ENCODE data around the gene ARG2.
A peak's percentile ranks its signal among the peaks of the same experiment; 100 is the strongest.

ARG2 gene

GRCh38 chr14:67668559-67668958 lies 48.8 kb downstream of the ARG2 start:
- H3K27ac ChIP-seq, result no peak overlapping the region
- TF ChIP-seq CTCF (conservative IDR thresholded peaks at IDR 0.05; ENCODE audit: low read depth), result no peak
- ChIA-PET CTCF (interaction anchor here (0.5 to 2.9 kb wide), 4 partner anchors 45 to 107 kb away, joined by 3 to 28 read pairs (median 4); partner anchors contain the start of gene ARG2), POLR2A (ENCODE audit: low non-redundant PET) (no interaction called here)
- DNase-seq (ENCODE audit: low spot score), result no peak

- no peak overlapping the region for H3K27ac ChIP-seq
- ChIA-PET CTCF (interaction anchor here (0.8 to 1.5 kb wide), 3 partner anchors 31 to 84 kb away, joined by 3 to 7 read pairs (median 4); no protein-coding TSS in a partner anchor), POLR2A (ENCODE audit: low non-redundant PET) (interaction anchor here (0.9 kb wide), 1 partner anchor 10 kb away, joined by 3 read pairs; no protein-coding TSS in a partner anchor)
- DNase-seq (ENCODE audit: low spot score), result no peak
- TF ChIP-seq CTCF (conservative IDR thresholded peaks at IDR 0.05; ENCODE audit: low read depth), result no peak
These were observed 53.7 kb downstream of the ARG2 start for GRCh38 chr14:67673451-67673850.

GRCh38 chr14:67674139-67674479 lies 54.4 kb downstream of the ARG2 start:
- POLR2A ChIA-PET (ENCODE audit: low non-redundant PET), result interaction anchor here (0.9 kb wide), 1 partner anchor 10 kb away, joined by 3 read pairs; no protein-coding TSS in a partner anchor

GRCh38 chr14:67674480-67675218 lies 54.9 kb downstream of the ARG2 start, which contains the start of gene VTI1B:
VTI1B (minus strand) TSS chr14:67674632; CDS start chr14:67674489, 143 bp downstream.
- ChIA-PET POLR2A (ENCODE audit: low non-redundant PET) (no interaction called here), CTCF (interaction anchor here (0.6 to 1.5 kb wide), 7 partner anchors 29 to 85 kb away, joined by 3 to 7 read pairs (median 3); no protein-coding TSS in a partner anchor)

More at GRCh38 chr14:67674139-67674479, 54.4 kb downstream of the ARG2 start:
- peak; percentile 61 for DNase-seq (ENCODE audit: low spot score)
- CTCF ChIA-PET, result interaction anchor here (0.8 to 1.5 kb wide), 4 partner anchors 29 to 84 kb away, joined by 3 to 7 read pairs (median 4); no protein-coding TSS in a partner anchor
- no peak for TF ChIP-seq CTCF (conservative IDR thresholded peaks at IDR 0.05; ENCODE audit: low read depth)
- H3K27ac ChIP-seq, result peak overlapping the region; percentile 87

GRCh38 chr14:67675219-67675582 lies 55.5 kb downstream of the ARG2 start:
- CTCF ChIA-PET, result interaction anchor here (0.8 to 1.0 kb wide), 2 partner anchors 35 to 57 kb away, joined by 3 read pairs; no protein-coding TSS in a partner anchor
- POLR2A ChIA-PET (ENCODE audit: low non-redundant PET), result no interaction called here
- no peak for TF ChIP-seq CTCF (conservative IDR thresholded peaks at IDR 0.05; ENCODE audit: low read depth)
- DNase-seq (ENCODE audit: low spot score), result no peak
- peak overlapping the region; percentile 87 for H3K27ac ChIP-seq

More at GRCh38 chr14:67674480-67675218, 54.9 kb downstream of the ARG2 start, which contains the start of gene VTI1B:
- H3K27ac ChIP-seq, result peak within 1 kb of the TSS; percentile 87
- no peak for TF ChIP-seq CTCF (conservative IDR thresholded peaks at IDR 0.05; ENCODE audit: low read depth)
- DNase-seq (ENCODE audit: low spot score), result peak; percentile 69

GRCh38 chr14:67679006-67679405 lies 59.3 kb downstream of the ARG2 start:
- TF ChIP-seq CTCF (conservative IDR thresholded peaks at IDR 0.05; ENCODE audit: low read depth), result no peak
- no peak for DNase-seq (ENCODE audit: low spot score)

More at GRCh38 chr14:67679006-67679405, 59.3 kb downstream of the ARG2 start:
- ChIA-PET POLR2A (ENCODE audit: low non-redundant PET) (no interaction called here), CTCF (interaction anchor here (1.2 kb wide), 1 partner anchor 25 kb away, joined by 3 read pairs; no protein-coding TSS in a partner anchor)
- H3K27ac ChIP-seq, result no peak overlapping the region

Data from RWPE1 (cell line).